ENCODE results near the gene NPIPB2.
A peak's percentile ranks its signal among the peaks of the same experiment; 100 is the strongest.
"Not testable (repeated sequence)": the region's sequence is repeated elsewhere in the genome, so short reads cannot be mapped to it uniquely, and the experiment has no call there.

NPIPB2 gene

GRCh38 chr16:11953576-11953975 lies 11.7 kb upstream of the NPIPB2 start:
- H3K9ac ChIP-seq (ENCODE audit: low read length); H3K27me3 ChIP-seq (ENCODE audit: control insufficient read depth, insufficient read depth, low read length); H3K27ac ChIP-seq (ENCODE audit: low read depth, low read length); H3K36me3 ChIP-seq (ENCODE audit: control insufficient read depth, insufficient read depth, low read length); H3K4me3 ChIP-seq (ENCODE audit: low read length); H3K4me1 ChIP-seq (ENCODE audit: control insufficient read depth, insufficient read depth, low read length): not testable (repeated sequence)

DNA sequence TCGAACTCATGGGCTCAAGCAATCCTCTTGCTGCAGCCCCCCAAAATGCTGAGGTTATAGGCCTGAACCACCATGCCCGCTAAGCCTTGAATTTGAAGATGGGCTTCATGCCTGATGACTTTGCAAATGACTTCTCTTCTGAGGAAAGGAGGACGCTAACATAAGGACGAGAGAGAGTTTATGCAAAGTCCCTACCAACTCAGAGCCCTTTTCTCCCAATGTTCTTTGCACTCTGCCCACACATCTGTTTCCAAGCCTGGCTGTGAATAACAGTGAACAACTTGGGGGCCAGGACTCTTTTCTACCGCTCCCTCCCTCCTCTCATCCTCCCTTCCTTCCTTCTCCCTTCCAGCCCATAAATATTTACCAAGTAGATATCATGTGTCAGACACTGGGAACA lies 8.5 kb upstream of the NPIPB2 start:
- Histone ChIP-seq H3K4me1 (ENCODE audit: control insufficient read depth, insufficient read depth, low read length) (no peaks in the 10 kb centered on the region), H3K27ac (ENCODE audit: low read depth, low read length) (no peak overlapping the region), H3K4me3 (ENCODE audit: low read length) (no peak overlapping the region), H3K27me3 (ENCODE audit: control insufficient read depth, insufficient read depth, low read length) (no peaks in the 10 kb centered on the region), H3K9ac (ENCODE audit: low read length) (no peak overlapping the region), H3K36me3 (ENCODE audit: control insufficient read depth, insufficient read depth, low read length) (no peaks in the 10 kb centered on the region)

- Histone ChIP-seq H3K27ac (ENCODE audit: low read depth, low read length) (no peak overlapping the region), H3K27me3 (ENCODE audit: control insufficient read depth, insufficient read depth, low read length) (no peaks in the 10 kb centered on the region), H3K4me1 (ENCODE audit: control insufficient read depth, insufficient read depth, low read length) (no peaks in the 10 kb centered on the region), H3K36me3 (ENCODE audit: control insufficient read depth, insufficient read depth, low read length) (no peaks in the 10 kb centered on the region), H3K9ac (ENCODE audit: low read length) (no peak overlapping the region), H3K4me3 (ENCODE audit: low read length) (no peak overlapping the region)
Observed at GRCh38 chr16:11949527-11949926, 7.7 kb upstream of the NPIPB2 start.

GRCh38 chr16:11948819-11949218 lies 7.0 kb upstream of the NPIPB2 start:
- H3K9ac ChIP-seq (ENCODE audit: low read length): no peak overlapping the region
- H3K27ac ChIP-seq (ENCODE audit: low read depth, low read length): no peak overlapping the region

GRCh38 chr16:11946433-11946832 lies 4.6 kb upstream of the NPIPB2 start:
- Histone ChIP-seq H3K4me3 (ENCODE audit: low read length) (no peak overlapping the region), H3K4me1 (ENCODE audit: control insufficient read depth, insufficient read depth, low read length) (no peaks in the 10 kb centered on the region), H3K27ac (ENCODE audit: low read depth, low read length) (no peak overlapping the region), H3K36me3 (ENCODE audit: control insufficient read depth, insufficient read depth, low read length) (no peaks in the 10 kb centered on the region), H3K9ac (ENCODE audit: low read length) (no peak overlapping the region), H3K27me3 (ENCODE audit: control insufficient read depth, insufficient read depth, low read length) (no peaks in the 10 kb centered on the region)

More at GRCh38 chr16:11948819-11949218, 7.0 kb upstream of the NPIPB2 start:
- Histone ChIP-seq H3K36me3 (ENCODE audit: control insufficient read depth, insufficient read depth, low read length) (no peaks in the 10 kb centered on the region), H3K27me3 (ENCODE audit: control insufficient read depth, insufficient read depth, low read length) (no peaks in the 10 kb centered on the region), H3K4me3 (ENCODE audit: low read length) (no peak overlapping the region), H3K4me1 (ENCODE audit: control insufficient read depth, insufficient read depth, low read length) (no peaks in the 10 kb centered on the region)

DNA sequence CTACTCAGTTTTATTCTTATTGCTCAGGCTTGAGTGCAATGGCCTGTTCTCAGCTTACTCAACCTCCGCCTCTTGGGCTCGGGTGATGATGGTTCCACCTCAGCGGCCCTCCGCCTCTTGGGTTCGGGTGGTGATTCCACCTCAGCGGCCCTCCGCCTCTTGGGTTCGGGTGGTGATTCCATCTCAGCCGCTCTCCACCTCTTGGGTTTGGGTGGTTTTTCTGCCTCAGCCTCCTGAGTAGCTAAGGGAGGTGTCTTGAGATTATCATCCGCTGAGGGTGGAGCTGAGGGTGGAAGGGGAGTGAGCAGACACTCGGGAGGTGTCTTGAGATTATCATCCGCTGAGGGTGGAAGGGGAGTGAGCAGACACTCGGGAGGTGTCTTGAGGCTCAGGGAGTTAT lies 14.5 kb downstream of the NPIPB2 start:
- H3K36me3 ChIP-seq (ENCODE audit: control insufficient read depth, insufficient read depth, low read length); H3K4me1 ChIP-seq (ENCODE audit: control insufficient read depth, insufficient read depth, low read length); H3K27me3 ChIP-seq (ENCODE audit: control insufficient read depth, insufficient read depth, low read length); H3K9ac ChIP-seq (ENCODE audit: low read length); H3K27ac ChIP-seq (ENCODE audit: low read depth, low read length); H3K4me3 ChIP-seq (ENCODE audit: low read length): not testable (repeated sequence)

GRCh38 chr16:11924046-11924445 lies 17.8 kb downstream of the NPIPB2 start:
- H3K36me3 ChIP-seq (ENCODE audit: control insufficient read depth, insufficient read depth, low read length); H3K9ac ChIP-seq (ENCODE audit: low read length); H3K27me3 ChIP-seq (ENCODE audit: control insufficient read depth, insufficient read depth, low read length); H3K27ac ChIP-seq (ENCODE audit: low read depth, low read length); H3K4me3 ChIP-seq (ENCODE audit: low read length); H3K4me1 ChIP-seq (ENCODE audit: control insufficient read depth, insufficient read depth, low read length): not testable (repeated sequence)

- Histone ChIP-seq H3K27me3 (ENCODE audit: control insufficient read depth, insufficient read depth, low read length) (no peaks in the 10 kb centered on the region), H3K27ac (ENCODE audit: low read depth, low read length) (peak overlapping the region; percentile 90), H3K4me3 (ENCODE audit: low read length) (peak overlapping the region; percentile 84), H3K4me1 (ENCODE audit: control insufficient read depth, insufficient read depth, low read length) (peaks cover 10% of the 10 kb centered on the region), H3K36me3 (ENCODE audit: control insufficient read depth, insufficient read depth, low read length) (no peaks in the 10 kb centered on the region), H3K9ac (ENCODE audit: low read length) (peak overlapping the region; percentile 72)
Observed at GRCh38 chr16:11916524-11917285, 25.1 kb downstream of the NPIPB2 start.

DNA sequence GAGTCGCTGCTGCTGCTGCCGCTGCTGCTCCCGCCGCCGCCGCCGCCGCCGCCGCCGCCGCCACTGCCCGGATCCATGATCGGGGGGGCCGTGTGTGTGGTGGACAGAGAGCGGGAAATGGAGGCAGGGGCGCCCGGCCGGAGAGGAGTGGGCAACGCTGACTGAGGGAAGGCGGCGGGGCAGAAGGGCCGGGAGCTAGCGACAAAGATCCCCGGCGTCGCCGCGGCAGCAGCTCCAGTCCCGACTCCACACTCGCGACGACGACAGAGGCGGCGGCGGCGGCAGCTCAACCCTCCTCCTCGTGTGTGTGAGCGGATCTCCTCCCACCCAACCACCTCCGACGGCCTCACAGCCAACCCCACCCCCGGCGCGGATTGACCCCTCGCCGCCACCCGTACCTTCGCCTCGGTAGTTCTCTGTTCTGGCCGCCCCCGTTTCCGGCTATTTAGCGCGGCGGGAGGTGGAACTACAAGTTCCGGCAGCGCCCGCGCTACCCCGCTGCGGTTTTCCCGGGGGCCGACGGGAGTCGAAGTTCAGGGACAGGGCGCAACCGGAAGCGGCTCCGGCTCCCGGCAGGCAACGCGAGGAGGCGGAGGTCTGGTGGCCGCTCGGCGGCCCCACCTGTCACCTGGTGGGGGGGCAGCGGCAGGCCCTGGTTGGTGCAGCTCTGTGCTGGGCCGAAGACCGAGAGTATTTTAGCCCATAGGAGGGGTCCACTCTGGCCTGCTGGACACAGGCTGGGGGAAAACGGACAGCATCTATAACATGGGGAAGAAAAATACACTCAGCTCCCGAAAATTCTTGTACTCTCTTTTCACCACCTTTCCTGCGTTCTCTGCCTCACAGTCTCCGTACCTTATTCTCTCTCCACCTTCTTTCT lies 26.0 kb downstream of the NPIPB2 start, which contains the start of gene GSPT1:
Gene GSPT1, minus strand, starts transcription at position 313 of the 880 bp plus-strand sequence. Its CDS starts 236 bp downstream, at position 77.
- Histone ChIP-seq H3K4me1 (ENCODE audit: control insufficient read depth, insufficient read depth, low read length) (peaks cover 13% of the 10 kb centered on the region), H3K4me3 (ENCODE audit: low read length) (peak within 1 kb of the TSS; percentile 84), H3K27ac (ENCODE audit: low read depth, low read length) (peak within 1 kb of the TSS; percentile 92), H3K27me3 (ENCODE audit: control insufficient read depth, insufficient read depth, low read length) (no peaks in the 10 kb centered on the region), H3K9ac (ENCODE audit: low read length) (peak within 1 kb of the TSS; percentile 72), H3K36me3 (ENCODE audit: control insufficient read depth, insufficient read depth, low read length) (no peaks in the 10 kb centered on the region)

DNA sequence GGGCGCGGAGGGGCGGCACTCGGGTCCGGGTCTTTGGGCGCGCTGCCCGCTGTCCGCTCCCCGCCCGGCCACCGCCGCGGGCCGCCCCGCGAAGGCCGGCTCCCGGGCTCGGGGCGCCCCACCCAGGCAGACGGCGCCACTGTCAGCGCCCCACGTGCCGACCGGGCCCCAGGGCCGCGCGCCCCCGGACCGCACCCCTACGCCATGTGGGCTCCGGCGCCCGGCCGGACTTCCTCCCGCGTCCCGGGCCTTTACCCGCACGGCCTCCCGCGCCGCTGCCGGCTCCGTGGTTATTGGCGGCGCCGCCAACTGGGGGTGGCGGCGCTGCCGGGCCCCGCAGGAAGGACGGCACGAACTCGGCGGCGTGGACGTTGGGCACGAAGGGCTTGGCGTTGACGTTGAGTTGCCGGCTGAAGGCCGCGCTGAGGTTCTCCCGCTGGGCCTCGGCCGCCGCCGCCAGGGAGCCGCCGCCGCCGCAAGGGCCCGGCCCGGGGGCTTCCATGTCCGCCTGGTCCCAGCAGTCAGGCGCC lies 26.7 kb downstream of the NPIPB2 start:
- H3K9ac ChIP-seq (ENCODE audit: low read length): peak overlapping the region; percentile 59
- no peaks in the 10 kb centered on the region for H3K27me3 ChIP-seq (ENCODE audit: control insufficient read depth, insufficient read depth, low read length)
- H3K4me3 ChIP-seq (ENCODE audit: low read length): peak overlapping the region; percentile 78
- H3K27ac ChIP-seq (ENCODE audit: low read depth, low read length): peak overlapping the region; percentile 92
- H3K4me1 ChIP-seq (ENCODE audit: control insufficient read depth, insufficient read depth, low read length): peaks cover 20% of the 10 kb centered on the region
- H3K36me3 ChIP-seq (ENCODE audit: control insufficient read depth, insufficient read depth, low read length): no peaks in the 10 kb centered on the region

DNA sequence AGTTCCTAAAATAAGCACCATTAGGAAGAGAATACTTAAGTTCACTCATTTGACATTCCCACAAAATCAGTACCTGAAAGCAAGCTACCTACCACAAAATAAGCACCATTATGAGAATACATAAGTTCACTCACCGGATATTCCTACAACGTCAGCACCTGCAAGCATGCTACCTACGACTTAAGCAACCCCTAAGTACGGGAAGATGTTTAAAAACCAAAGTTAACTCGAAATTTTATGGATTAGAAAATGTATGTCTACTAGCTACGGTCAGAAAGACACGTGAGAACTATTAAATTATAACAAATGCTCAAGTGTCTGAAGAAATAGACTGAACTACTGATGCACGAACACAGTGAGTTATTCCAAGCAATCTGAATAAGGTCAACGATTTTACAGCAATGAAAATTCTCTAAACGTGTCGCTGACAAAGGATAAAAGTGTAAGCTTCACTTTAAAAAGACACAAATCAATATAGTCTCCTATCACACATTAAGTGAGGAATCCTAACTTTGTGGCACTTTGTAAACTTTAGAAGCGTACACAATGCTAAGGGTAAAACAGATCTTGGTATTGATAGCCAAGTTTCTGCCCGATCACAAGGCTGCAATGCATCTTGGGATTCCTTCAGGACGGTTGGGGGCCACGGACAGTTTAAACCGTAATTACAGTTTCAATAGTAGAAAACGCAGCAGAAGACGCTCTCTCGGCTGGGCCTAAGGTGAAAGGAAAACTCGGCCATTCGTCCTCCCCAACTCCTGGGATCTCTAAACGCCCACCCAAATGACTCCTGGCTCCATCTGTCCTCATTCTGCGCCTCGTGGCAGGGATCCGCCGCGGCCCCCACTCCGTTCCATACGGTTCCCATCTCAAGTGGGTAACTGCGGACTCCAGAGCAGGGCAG lies 27.4 kb downstream of the NPIPB2 start:
- H3K4me1 ChIP-seq (ENCODE audit: control insufficient read depth, insufficient read depth, low read length): peaks cover 23% of the 10 kb centered on the region
- H3K9ac ChIP-seq (ENCODE audit: low read length): peak overlapping the region; percentile 59
- H3K36me3 ChIP-seq (ENCODE audit: control insufficient read depth, insufficient read depth, low read length): no peaks in the 10 kb centered on the region
- peak overlapping the region; percentile 92 for H3K27ac ChIP-seq (ENCODE audit: low read depth, low read length)
- H3K4me3 ChIP-seq (ENCODE audit: low read length): peak overlapping the region; percentile 78
- no peaks in the 10 kb centered on the region for H3K27me3 ChIP-seq (ENCODE audit: control insufficient read depth, insufficient read depth, low read length)

All from rectal smooth muscle tissue (tissue), 1 donor.